Measurements from ENCODE around the gene MISP.

GRCh38 chr19:781800-782184 lies 30.9 kb downstream of the MISP start:
- TF ChIP-seq CTCF (IDR thresholded peaks at IDR 0.05) (no peak), EZH2phosphoT487 (IDR thresholded peaks at IDR 0.05) (no peak), EZH2 (IDR thresholded peaks at IDR 0.05) (no peak)

Data from neural progenitor cell (in vitro differentiated cells).